ENCODE data around the gene USP40. TPM values are rescaled to one million over a fixed set of nuclear protein-coding genes. Genes with fewer than 3 reads are reported as not detected.

USP40 gene
- total RNA-seq, 2 donors from 2014 or later, result 14.7 to 19.6 TPM

DNA sequence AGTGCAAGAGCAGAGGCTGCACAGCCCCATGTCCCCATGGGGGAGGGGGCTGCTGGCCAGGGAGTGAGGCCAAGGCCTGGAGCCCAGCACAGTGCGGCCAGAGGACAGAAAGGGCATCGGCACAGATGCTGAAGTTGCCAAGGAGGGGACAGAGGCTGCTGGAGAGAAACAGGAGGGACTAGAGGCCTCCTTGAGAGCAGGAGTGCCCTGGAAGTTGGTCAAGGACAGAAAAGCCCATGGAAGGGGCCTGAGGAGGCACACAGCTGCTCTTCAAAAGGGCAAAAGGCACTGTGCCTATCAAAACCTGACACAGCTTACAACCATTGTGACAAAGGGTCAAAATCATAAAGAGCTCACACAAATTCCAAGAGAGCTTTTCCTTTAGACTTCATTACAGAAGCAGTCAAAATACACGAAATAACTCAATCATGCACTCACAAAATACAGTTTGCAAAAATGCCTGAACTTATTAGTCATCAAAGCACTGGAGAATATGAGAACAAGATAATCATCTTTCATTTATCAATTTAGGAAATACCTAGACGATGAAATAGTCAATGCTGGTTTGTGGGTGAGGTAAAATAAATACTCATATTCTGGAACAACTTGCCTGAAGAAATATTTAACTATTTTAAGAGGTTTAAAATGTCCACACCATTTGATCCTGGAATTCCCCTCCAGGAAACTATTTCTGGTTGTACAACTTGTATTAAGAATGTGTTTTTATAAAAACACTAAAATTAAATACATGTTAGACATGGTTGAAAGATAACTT, 79.6 kb downstream of the USP40 start:
- Mint-ChIP-seq H3K4me1 (ENCODE audit: low read depth) (no peaks in the 10 kb centered on the region), H3K27me3 (ENCODE audit: low read depth) (no peaks in the 10 kb centered on the region), H3K4me3 (no peak overlapping the region), H3K36me3 (ENCODE audit: insufficient read depth in 2 of 2) (peaks cover 0 to 1% of the 10 kb centered on the region in 2 donors), H3K9me3 (no peaks in the 10 kb centered on the region), H3K27ac (no peak overlapping the region)
- no peak for DNase-seq
- ATAC-seq (replicated peaks in 1 of 2), result no peak

DNA sequence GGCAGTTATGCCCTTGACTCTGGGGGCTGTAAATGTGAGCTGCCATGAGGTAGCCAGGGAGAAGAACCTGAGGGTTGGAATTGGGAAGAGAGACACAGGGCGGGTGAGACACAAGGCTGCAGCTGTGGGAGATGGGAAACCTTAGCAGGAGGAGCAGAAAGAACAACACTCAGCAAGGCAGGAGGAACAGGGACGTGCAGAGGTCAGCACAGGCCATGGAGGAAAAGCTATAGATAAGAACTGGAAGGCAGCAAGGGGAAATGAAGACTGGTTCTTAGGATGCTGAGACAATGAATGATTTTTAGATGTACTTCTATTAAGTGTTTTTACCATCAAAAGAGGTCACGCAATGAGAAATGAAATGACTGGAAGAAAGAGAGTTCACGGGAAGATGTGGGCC, 80.2 kb downstream of the USP40 start:
- Mint-ChIP-seq H3K27ac (no peak overlapping the region), H3K4me3 (no peak overlapping the region), H3K9me3 (no peaks in the 10 kb centered on the region), H3K36me3 (ENCODE audit: insufficient read depth in 2 of 2) (peaks cover 0 to 1% of the 10 kb centered on the region in 2 donors), H3K27me3 (ENCODE audit: low read depth) (no peaks in the 10 kb centered on the region), H3K4me1 (ENCODE audit: low read depth) (no peaks in the 10 kb centered on the region)
- DNase-seq (no peak), ATAC-seq (replicated peaks in 1 of 2) (no peak)

DNA sequence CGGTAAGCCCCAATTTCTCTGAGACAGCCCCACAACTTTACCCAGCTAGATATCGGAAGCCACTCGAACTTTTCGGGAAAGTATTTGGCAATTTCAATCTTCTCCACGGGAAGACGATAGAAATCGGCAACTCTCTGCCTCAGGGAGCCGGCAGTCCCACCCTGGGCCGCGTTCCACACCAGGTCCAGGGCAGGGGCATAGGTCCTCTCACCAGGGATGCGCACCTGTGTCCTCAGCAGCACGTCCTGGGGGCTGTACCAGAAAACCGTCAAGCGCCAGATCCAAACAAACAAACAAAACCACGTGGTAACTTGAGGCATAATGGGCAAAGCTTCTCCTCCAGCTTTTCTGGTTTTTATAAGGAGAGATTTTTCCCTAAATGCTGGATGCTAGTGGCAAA, 80.9 kb downstream of the USP40 start:
- no peaks in the 10 kb centered on the region for H3K4me1 Mint-ChIP-seq (ENCODE audit: low read depth)
- H3K36me3 Mint-ChIP-seq (ENCODE audit: insufficient read depth in 2 of 2), result peaks cover 0 to 1% of the 10 kb centered on the region in 2 donors

DNA sequence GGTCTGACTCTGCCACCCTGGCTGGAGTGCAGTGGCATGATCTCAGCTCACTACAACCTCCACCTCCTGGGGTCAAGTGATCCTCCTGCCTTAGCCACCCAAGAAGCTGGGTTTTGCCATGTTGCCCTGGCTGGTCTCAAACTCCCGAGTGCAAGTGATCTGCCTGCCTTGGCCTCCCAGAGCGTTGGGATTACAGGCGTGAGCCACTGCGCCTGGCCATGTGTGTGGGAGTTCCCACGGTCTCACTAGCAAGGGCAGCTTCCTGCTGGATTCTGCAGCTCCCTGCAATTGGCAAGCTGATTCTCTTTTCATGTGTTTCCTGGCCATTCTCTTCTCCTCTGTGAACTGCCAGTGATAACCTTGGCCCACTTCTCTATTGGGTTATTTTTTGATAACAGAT, 84.0 kb downstream of the USP40 start:
- Mint-ChIP-seq H3K27me3 (ENCODE audit: low read depth) (no peaks in the 10 kb centered on the region), H3K27ac (no peak overlapping the region), H3K9me3 (no peaks in the 10 kb centered on the region), H3K4me3 (no peak overlapping the region), H3K36me3 (ENCODE audit: insufficient read depth in 2 of 2) (no peaks in the 10 kb centered on the region), H3K4me1 (ENCODE audit: low read depth) (no peaks in the 10 kb centered on the region)
- DNase-seq, result no peak
- no peak for ATAC-seq (replicated peaks in 1 of 2)

More for the DNA sequence above, 80.9 kb downstream of the USP40 start:
- H3K27ac Mint-ChIP-seq, result no peak overlapping the region
- no peak overlapping the region for H3K4me3 Mint-ChIP-seq
- no peaks in the 10 kb centered on the region for H3K9me3 Mint-ChIP-seq
- ATAC-seq (replicated peaks in 1 of 2) (no peak), DNase-seq (no peak)
- no peaks in the 10 kb centered on the region for H3K27me3 Mint-ChIP-seq (ENCODE audit: low read depth)

DNA sequence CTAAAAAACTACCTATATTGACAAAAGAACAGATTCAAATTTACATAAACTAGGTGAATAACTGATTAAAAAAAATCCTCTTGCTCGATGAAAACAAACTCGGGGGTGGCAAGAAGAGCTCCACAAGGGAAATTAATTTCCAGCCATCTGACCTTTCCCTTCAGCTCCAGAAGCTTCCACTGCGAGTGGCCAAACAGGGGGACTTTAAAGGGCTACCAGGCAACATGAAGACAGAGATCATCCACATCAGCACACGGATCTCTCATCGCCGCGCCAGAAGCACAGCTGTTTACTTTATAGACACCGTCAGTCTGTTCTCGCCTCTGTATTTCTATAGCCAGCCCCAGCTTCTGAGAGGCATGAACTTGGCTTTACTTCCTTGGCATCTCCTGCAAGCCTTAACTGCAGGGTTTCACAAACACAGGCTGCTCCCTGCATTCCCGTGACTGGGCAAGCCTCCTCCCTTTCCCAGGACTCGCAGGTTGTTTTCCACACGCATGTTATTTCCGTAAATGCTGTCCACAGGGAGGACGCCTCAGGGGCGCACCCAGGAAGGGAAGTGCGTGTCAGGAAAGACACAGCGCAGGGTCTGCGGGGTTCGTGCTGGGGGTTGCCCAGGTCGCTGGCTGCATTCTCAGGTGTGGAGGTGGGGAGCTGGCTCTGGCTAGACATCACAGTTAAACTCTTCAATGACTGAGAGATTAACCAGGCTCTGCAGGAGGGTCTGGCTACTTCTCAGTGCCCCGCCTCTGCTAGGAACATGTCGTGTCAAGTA, 85.0 kb downstream of the USP40 start:
- no peaks in the 10 kb centered on the region for H3K36me3 Mint-ChIP-seq (ENCODE audit: insufficient read depth in 2 of 2)
- no peaks in the 10 kb centered on the region for H3K27me3 Mint-ChIP-seq (ENCODE audit: low read depth)
- ATAC-seq (replicated peaks in 1 of 2) (no peak), DNase-seq (no peak)
- H3K27ac Mint-ChIP-seq, result no peak overlapping the region
- no peak overlapping the region for H3K4me3 Mint-ChIP-seq
- no peaks in the 10 kb centered on the region for H3K9me3 Mint-ChIP-seq
- H3K4me1 Mint-ChIP-seq (ENCODE audit: low read depth), result no peaks in the 10 kb centered on the region

DNA sequence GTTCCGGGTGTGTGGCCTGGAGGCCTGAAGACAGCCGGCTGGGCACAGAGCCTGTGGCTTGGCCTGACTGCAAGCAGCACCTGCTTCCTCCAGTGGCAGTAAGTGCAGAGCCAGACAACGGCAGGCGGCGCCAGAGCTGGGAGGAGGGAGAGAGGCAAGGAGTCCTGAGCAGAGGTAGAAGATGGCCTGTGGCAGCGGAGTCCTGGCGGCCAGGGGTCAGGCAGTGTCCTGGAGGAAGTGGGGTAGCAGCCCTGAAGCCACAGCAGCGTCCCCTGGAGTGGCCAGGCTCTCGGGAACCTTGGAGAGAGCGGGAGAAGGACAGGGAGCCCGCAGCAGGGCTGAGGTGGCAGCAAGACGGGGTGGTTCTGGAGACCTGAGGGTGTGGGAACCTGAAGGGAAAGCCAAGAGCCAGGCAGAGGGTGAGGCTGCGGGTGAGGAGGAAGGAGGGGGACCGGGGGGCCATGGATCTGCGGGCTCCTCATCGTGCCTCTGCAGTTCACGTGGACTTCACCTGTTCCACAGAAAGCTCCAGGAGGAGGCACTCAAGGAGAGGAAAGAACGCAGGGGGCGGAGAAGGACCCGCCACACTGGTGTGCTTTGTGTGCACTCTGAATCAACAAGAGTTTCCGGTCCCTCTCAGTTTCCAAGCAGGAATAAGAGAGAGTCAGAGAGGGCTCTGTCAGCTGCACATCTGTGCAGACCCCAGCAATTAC, 85.9 kb downstream of the USP40 start:
- Mint-ChIP-seq H3K36me3 (ENCODE audit: insufficient read depth in 2 of 2) (no peaks in the 10 kb centered on the region), H3K27ac (no peak overlapping the region), H3K4me3 (no peak overlapping the region), H3K27me3 (ENCODE audit: low read depth) (no peaks in the 10 kb centered on the region), H3K9me3 (no peaks in the 10 kb centered on the region), H3K4me1 (ENCODE audit: low read depth) (no peaks in the 10 kb centered on the region)
- ATAC-seq (replicated peaks in 1 of 2) (peak in 1 of 2 donors; percentile 30), DNase-seq (no peak)

DNA sequence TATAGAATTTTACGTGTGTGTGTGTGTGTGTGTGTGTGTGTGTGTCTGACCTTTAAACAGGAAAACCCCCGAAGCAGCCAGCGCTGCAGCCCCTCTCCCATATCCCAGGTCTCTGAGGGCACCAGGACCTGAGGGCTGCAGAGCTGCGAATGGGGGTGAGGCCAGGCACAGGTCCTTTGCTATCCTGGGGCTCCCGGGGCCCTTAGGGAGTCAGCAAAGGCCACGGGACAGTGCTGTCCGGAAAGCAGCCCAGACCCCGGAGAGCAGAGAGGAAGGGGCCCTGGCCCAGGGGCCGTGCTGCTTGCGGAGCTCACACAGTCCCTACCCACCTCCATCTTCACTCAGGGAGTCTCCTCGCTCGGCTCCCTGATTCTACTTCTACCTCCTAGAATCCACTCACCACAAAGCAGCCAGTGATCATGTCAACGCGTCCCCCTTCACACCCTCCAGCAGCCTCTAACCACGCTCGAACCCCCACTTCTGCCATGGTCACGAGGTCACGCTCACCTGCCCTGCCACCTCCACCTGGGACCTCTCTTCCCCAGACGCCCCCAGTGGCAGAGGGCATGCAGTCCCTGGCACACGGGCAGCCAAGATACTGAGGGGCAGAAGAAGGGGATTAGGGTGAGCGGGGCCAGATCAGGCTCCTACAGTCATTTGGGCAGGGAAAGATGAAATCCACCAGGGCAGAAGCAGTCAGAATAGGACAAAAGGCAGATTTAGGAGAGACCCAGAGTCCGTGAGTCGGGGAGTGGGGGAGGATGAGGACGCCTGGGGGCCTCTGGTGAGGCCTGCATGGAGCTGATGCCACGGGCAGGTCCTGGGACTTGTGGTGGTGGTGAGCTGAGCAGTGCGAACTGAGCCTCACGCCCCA, 86.7 kb downstream of the USP40 start:
- Mint-ChIP-seq H3K27me3 (ENCODE audit: low read depth) (no peaks in the 10 kb centered on the region), H3K36me3 (ENCODE audit: insufficient read depth in 2 of 2) (no peaks in the 10 kb centered on the region), H3K27ac (no peak overlapping the region), H3K4me1 (ENCODE audit: low read depth) (no peaks in the 10 kb centered on the region), H3K4me3 (no peak overlapping the region), H3K9me3 (no peaks in the 10 kb centered on the region)
- no peak for DNase-seq
- ATAC-seq (replicated peaks in 1 of 2), result peak in 1 of 2 donors; percentile 20

DNA sequence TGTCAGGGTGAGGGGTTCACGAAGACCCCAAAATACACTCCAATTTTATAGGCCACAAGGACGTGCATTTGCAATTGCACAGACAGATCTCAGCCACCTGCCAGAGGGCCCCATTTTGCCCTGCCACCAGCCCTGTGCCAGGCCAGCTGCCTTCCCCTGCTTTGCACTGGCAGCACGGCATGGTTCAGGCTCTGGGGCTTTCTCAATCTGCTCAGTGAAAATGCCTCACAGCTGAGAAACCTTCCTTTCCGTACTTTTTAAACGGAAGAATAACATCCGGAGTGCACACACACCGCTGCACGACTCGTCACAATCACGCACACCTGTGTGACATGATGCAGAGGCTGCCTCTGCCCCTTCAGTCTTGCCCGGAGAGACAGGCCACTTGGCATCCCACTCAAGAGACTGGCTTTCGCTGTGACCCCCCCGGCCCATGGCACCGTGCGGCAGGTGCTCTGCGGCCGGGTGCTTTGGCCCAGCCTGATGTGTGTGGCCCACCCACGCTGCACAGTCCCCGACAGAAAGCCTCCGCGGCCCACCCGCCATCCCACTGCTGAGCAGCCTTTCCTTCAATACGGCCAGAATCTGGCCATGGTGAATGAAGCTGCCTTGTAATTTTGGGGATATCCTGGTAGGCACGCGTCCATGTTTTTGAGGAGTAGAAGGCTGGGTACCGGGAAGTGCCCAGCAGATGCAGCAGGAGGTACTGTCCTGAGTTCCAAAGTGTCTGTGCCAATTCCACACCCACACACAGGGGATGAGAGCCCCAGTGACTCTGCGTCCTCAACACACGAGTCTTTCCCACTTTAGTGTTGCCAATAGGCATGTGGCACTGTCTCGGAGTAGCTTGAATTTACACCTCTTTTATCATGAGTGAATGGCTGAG, 88.8 kb downstream of the USP40 start:
- no peaks in the 10 kb centered on the region for H3K4me1 Mint-ChIP-seq (ENCODE audit: low read depth)
- peaks cover 0 to under 1% of the 10 kb centered on the region in 2 donors for H3K36me3 Mint-ChIP-seq (ENCODE audit: insufficient read depth in 2 of 2)
- H3K27me3 Mint-ChIP-seq (ENCODE audit: low read depth), result no peaks in the 10 kb centered on the region
- H3K27ac Mint-ChIP-seq, result no peak overlapping the region
- no peaks in the 10 kb centered on the region for H3K9me3 Mint-ChIP-seq
- H3K4me3 Mint-ChIP-seq, result no peak overlapping the region
- ATAC-seq (replicated peaks in 1 of 2) (no peak), DNase-seq (no peak)

DNA sequence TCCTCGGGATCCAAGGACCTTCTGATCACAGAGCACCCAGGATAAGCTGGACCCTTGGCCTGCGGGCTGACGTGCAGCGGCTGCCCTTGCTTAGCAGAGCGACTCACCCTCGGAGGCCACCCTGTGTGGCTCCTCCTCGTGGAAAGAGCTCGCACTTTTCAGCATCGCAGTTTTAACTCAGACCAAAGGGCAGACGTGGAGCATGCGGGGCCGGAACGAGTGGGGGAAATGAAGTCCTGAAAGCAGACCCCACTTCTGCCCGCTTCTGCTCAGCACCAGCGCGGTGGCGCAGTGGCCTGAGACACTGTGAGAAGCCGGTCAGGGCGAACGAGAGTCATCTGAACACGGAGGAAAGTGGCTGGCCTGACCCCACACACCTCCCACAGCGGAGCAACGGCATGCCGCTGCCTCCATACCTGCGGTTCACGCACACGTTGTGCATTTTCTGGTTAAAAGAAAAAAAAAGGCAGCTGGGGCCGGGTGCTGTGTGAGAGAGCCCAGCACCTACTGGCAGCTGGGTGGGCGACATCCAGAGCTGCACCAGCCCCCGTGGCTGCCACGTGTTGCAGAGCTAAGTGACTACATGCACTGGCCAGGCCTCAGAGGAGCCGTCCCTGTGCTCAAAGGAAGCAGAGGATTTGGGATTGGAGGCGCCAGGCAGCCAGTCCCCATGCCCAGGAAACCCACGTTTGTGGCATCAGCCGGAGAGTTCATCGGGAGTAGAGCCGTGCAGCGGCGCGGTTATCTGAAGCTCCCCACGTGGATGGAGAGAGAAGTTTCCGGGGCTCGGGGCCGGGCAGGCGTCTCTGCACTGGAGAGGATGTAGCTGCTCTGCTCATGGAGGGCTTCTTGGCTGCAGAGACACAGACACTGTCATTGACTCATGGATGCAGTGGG, 89.7 kb downstream of the USP40 start:
- DNase-seq (no peak), ATAC-seq (replicated peaks in 1 of 2) (no peak)
- no peaks in the 10 kb centered on the region for H3K27me3 Mint-ChIP-seq (ENCODE audit: low read depth)
- H3K9me3 Mint-ChIP-seq, result no peaks in the 10 kb centered on the region
- no peak overlapping the region for H3K27ac Mint-ChIP-seq
- H3K36me3 Mint-ChIP-seq (ENCODE audit: insufficient read depth in 2 of 2), result peaks cover 3 to 6% of the 10 kb centered on the region in 2 donors
- H3K4me3 Mint-ChIP-seq, result no peak overlapping the region
- H3K4me1 Mint-ChIP-seq (ENCODE audit: low read depth), result no peaks in the 10 kb centered on the region

DNA sequence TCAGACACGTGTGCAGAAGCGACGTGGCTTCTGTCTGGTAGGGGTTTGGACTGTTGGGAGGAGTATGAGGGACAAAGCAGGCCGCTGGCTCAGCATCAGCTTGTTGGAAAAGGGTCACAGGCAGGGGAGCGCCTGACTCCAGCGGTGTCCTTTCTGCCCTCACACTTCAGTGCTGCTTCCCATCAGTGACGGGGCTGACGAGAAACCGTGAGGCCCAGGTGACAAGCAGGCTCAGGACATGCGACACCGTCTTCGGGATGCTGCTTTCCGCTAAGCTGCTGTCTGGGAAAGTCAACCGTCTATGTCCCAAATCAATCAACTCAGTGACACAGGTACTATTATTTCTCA, 90.5 kb downstream of the USP40 start:
- H3K27ac Mint-ChIP-seq, result no peak overlapping the region
- no peaks in the 10 kb centered on the region for H3K9me3 Mint-ChIP-seq
- H3K36me3 Mint-ChIP-seq (ENCODE audit: insufficient read depth in 2 of 2), result peaks cover 3 to 6% of the 10 kb centered on the region in 2 donors
- ATAC-seq (replicated peaks in 1 of 2), result no peak
- no peak for DNase-seq
- H3K4me1 Mint-ChIP-seq (ENCODE audit: low read depth), result no peaks in the 10 kb centered on the region
- H3K27me3 Mint-ChIP-seq (ENCODE audit: low read depth), result no peaks in the 10 kb centered on the region
- H3K4me3 Mint-ChIP-seq, result no peak overlapping the region

Data from activated T-cell treated with anti-CD3 and anti-CD28 coated beads, Interleukin-2, amount 50 U/mL, for 72 hours (primary cell).